HG02759 (cell line): ENCODE data around the gene FHL3.
"Not testable (repeated sequence)": the region's sequence is repeated elsewhere in the genome, so short reads cannot be mapped to it uniquely, and the experiment has no call there.

Source experiments
- ATAC-seq: cut with Tn5 transposase; IDR thresholded peaks from one replicate; pipeline ENCODE4 v1.9.1; 2021; ENCODE audit warnings: mild to moderate bottlenecking, moderate library complexity; ENCODE audit not compliant: unreplicated experiment

Gene FHL3

GRCh38 chr1:38037221-38037939 is 32.1 kb upstream of the FHL3 start:
- ATAC-seq, result no peak

- ATAC-seq, result no peak
These were observed 29.6 kb upstream of the FHL3 start for GRCh38 chr1:38034871-38035270.

- ATAC-seq, result not testable (repeated sequence)
These were observed 27.7 kb upstream of the FHL3 start for GRCh38 chr1:38032992-38033391.

GRCh38 chr1:38031513-38031866 is 26.2 kb upstream of the FHL3 start:
- no peak for ATAC-seq

GRCh38 chr1:38030596-38031512 is 25.5 kb upstream of the FHL3 start:
- no peak for ATAC-seq

GRCh38 chr1:38029685-38030511 is 24.6 kb upstream of the FHL3 start:
- ATAC-seq, result peak; percentile 48

- ATAC-seq, result no peak
These were observed 23.9 kb upstream of the FHL3 start for GRCh38 chr1:38029081-38029681.

- no peak for ATAC-seq
These were observed 23.4 kb upstream of the FHL3 start for GRCh38 chr1:38028671-38029070.

- ATAC-seq, result peak; percentile 72
These were observed 22.8 kb upstream of the FHL3 start for GRCh38 chr1:38028105-38028591.

- no peak for ATAC-seq
These were observed 22.1 kb upstream of the FHL3 start for GRCh38 chr1:38027201-38028104.

GRCh38 chr1:38026592-38027200 is 21.4 kb upstream of the FHL3 start:
- ATAC-seq, result no peak

GRCh38 chr1:38025664-38026063 is 20.4 kb upstream of the FHL3 start:
- ATAC-seq, result no peak

- ATAC-seq, result no peak
These were observed 19.9 kb upstream of the FHL3 start for GRCh38 chr1:38025233-38025632.

- ATAC-seq, result no peak
These were observed 17.5 kb upstream of the FHL3 start for GRCh38 chr1:38022810-38023209.

GRCh38 chr1:38021969-38022368 is 16.7 kb upstream of the FHL3 start:
- ATAC-seq, result no peak

GRCh38 chr1:38020396-38020795 is 15.1 kb upstream of the FHL3 start:
- ATAC-seq, result no peak

- no peak for ATAC-seq
These were observed 13.6 kb upstream of the FHL3 start for GRCh38 chr1:38018864-38019343.

GRCh38 chr1:38015978-38016725 is 10.8 kb upstream of the FHL3 start:
- ATAC-seq, result no peak
